Stimulated activated CD4-positive, alpha-beta T cell treated with anti-CD3 and anti-CD28 coated beads, Interleukin-1b, Interleukin-23, amount 100 ng/mL, for 48 hours (primary cell): ENCODE data around the gene ASPG.

Experiments
- DNase-seq: peaks from one replicate; pipeline ENCODE4 v3.0.0-alpha.2; 2020

The ASPG gene

GRCh38 chr14:104137297-104138097, 52.0 kb downstream of the ASPG start:
- peak; percentile 54 for DNase-seq

GRCh38 chr14:104138098-104138717, 52.7 kb downstream of the ASPG start, which contains the start of gene KIF26A:
KIF26A (plus strand) TSS chr14:104138587; CDS start chr14:104138723, 136 bp downstream.
- no peak for DNase-seq

GRCh38 chr14:104138718-104139459, 53.4 kb downstream of the ASPG start:
- no peak for DNase-seq

GRCh38 chr14:104139460-104140212, 54.1 kb downstream of the ASPG start:
- DNase-seq = no peak

GRCh38 chr14:104140213-104140462, 54.6 kb downstream of the ASPG start:
- no peak for DNase-seq

GRCh38 chr14:104140463-104141331, 55.2 kb downstream of the ASPG start:
- no peak for DNase-seq

- DNase-seq = no peak
Measured at GRCh38 chr14:104141621-104142091, 56.2 kb downstream of the ASPG start.

GRCh38 chr14:104142136-104142945, 56.8 kb downstream of the ASPG start:
- no peak for DNase-seq

GRCh38 chr14:104142946-104143470, 57.5 kb downstream of the ASPG start:
- DNase-seq = no peak

GRCh38 chr14:104143521-104144452, 58.3 kb downstream of the ASPG start:
- DNase-seq = no peak

- no peak for DNase-seq
Measured at GRCh38 chr14:104144453-104144790, 58.9 kb downstream of the ASPG start.

- peak; percentile 1 for DNase-seq
Measured at GRCh38 chr14:104144911-104145825, 59.7 kb downstream of the ASPG start.

- no peak for DNase-seq
Measured at GRCh38 chr14:104145826-104146601, 60.5 kb downstream of the ASPG start.

GRCh38 chr14:104146651-104147345, 61.3 kb downstream of the ASPG start:
- peak; percentile 0 for DNase-seq

GRCh38 chr14:104147346-104148125, 62.0 kb downstream of the ASPG start:
- DNase-seq = no peak
